Body of pancreas (tissue), 4 donors: ENCODE measurements around the gene IL24.

Source experiments
- CTCF ChIP-seq, 7 experiments: fragments of 450-650 bp in 4 of 7; fragments of 200-600 bp in 3 of 7; sonication (generic) in 3 of 7; IDR thresholded peaks; one replicate each; pipeline ENCODE4 v1.5.1; 2016 to 2019; ENCODE audit warnings: antibody characterized with exemption in 7 of 7
- POLR2A ChIP-seq, 3 donors: fragments of 450-650 bp; IDR thresholded peaks; one replicate each; pipeline ENCODE4 v1.6.1; 2016; ENCODE audit warnings: antibody characterized with exemption in 3 of 3, mild to moderate bottlenecking in 2 of 3

- TF ChIP-seq CTCF (IDR thresholded peaks at IDR 0.05), result no peak
- no peak for TF ChIP-seq POLR2A (IDR thresholded peaks at IDR 0.05)
Observed at GRCh38 chr1:206929524-206929923, 32.3 kb downstream of the IL24 start.
